Fibroblast of the conjunctiva (primary cell): ENCODE results near the gene SMC1B.
"Not testable (repeated sequence)": the region's sequence is repeated elsewhere in the genome, so short reads cannot be mapped to it uniquely, and the experiment has no call there.

Experiments used
- DNase-seq: peaks from one replicate; pipeline ENCODE4 v3.0.0-alpha.2; 2010; ENCODE audit warnings: low read depth

The SMC1B gene

GRCh38 chr22:45442116-45442515 lies 28.7 kb upstream of the SMC1B start:
- DNase-seq, result no peak

DNA sequence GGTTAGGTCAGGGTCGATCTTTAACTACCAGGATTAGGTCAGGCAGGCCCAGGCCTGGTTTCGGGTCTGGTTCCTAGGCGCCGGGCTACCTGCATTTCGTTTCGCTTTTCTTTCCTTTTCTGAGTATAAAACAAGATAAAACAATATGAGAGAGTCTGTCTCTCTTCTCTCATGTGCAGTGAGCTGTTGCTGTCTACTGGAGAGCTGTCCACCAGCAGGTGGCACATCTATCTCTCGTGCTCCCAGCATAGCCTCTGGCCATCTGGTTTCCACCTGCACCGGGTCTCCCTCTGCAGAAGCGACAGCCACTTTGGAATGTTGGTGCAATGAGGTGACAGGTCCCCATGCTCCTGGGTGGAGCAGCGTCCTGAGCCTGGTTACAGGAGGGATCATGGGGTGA lies 27.7 kb upstream of the SMC1B start:
- DNase-seq, result peak; percentile 63

DNA sequence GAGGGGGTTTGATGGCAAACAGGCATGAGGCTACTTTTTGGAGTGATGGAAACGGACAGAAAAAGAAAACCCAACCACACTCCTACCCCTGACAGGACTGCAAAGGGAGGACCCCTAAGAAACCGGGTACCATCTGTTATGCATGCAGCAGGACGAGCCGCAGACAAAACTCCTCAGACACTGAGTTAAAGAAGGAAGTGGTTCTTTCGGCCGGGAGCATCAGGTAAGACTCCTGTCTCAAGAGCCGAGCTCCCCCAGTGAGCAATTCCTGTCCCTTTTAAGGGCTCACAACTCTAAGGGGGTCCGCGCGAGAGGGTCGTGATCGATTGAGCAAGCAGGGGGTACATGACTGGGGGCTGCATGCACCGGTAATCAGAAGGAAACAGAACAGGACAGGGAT lies 27.3 kb upstream of the SMC1B start:
- not testable (repeated sequence) for DNase-seq

- no peak for DNase-seq
Observed at GRCh38 chr22:45438336-45438735, 24.9 kb upstream of the SMC1B start.

GRCh38 chr22:45436871-45437517 lies 23.6 kb upstream of the SMC1B start:
- not testable (repeated sequence) for DNase-seq

DNA sequence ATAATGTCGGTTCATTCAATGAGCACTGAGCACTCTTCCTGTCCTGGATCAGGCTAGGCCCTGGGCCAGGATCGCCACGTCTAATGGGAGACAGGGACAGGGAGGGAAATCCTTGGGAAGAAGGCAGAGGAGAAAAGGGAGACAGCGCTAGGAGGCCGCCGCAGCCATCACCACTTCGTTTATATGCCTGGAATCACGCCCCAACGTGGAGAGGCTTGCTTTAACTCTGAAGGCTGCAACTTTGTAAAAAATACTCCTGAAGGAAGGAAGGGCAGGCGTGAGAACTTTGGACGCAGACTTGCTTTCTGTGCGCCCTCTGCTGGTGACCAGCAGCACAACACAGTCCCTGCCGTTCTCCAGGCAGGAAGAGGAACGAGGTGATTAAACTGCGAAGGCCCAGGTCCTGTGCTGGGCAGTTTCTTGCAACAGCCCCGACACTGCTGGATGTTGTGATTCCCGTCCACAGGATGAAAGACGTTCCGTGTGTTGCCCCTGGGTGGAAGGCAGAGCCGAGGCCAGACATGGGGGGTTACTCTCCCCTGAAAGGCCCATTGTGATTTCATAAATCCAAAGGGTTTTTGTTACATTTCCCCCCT lies 22.2 kb upstream of the SMC1B start:
- peak; percentile 85 for DNase-seq

DNA sequence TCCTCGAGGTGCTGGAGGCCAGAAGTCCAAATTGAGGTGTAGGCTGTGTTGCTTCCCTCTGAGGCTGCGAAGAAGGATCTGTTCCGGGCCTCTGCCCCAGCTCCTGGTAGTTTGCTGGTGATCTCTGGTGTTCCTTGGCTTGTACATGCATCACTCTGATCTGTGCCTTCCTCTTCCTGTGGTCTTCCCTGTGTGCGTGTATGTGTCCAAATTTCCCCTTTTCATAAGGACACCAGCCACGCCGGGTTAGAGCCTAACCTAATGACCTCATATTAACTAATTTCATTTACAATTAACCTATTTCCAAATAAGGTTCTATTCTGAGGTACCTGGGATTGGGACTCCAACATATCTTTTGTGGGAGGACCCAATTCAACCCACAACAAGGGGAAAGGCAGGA lies 21.6 kb upstream of the SMC1B start:
- no peak for DNase-seq

DNA sequence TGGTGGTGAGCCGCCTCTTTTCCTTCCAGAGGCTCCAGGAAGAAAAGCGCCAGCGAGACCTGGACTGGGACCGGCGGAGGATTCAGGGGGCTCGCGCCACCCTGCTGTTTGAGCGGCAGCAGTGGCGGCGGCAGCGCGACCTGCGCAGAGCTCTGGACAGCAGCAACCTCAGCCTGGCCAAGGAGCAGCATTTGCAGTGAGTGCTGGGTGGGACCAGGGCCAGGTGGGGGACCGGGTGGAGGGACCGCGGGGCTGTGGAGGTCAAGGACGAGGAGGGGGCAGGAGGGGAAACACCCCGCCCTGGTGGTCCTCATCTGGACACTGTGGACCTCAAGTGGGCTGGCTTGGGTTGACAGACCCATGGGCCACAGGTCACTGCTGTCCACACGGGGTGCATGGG lies 17.5 kb upstream of the SMC1B start:
- no peak for DNase-seq

GRCh38 chr22:45429981-45430775 lies 16.8 kb upstream of the SMC1B start:
- DNase-seq, result no peak

DNA sequence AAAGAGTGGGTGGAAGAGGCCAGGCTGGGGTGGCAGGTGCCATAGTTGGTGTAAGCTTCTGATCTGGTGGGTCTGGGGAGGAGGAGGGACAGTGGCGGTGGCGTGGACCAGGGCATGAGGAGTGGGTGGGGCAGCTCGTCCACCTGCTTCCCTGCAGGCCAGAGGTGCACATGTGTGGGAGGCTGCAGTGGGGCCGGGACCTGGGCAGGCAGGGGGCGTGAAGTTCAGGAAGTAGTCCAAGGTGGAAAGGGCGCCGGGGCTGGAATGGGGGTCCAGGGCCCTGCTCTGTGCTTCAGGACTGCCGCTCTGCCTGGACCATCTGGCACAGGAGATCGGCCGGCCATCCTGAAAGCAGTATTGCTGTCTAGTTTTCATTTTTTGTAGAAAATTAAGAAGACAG lies 16.0 kb upstream of the SMC1B start:
- DNase-seq, result no peak

- DNase-seq, result no peak
Observed at GRCh38 chr22:45428391-45429385, 15.3 kb upstream of the SMC1B start.

- no peak for DNase-seq
Observed at GRCh38 chr22:45427114-45427513, 13.7 kb upstream of the SMC1B start.

- DNase-seq, result no peak
Observed at GRCh38 chr22:45426387-45426786, 13.0 kb upstream of the SMC1B start.

- no peak for DNase-seq
Observed at GRCh38 chr22:45425531-45426265, 12.3 kb upstream of the SMC1B start.

DNA sequence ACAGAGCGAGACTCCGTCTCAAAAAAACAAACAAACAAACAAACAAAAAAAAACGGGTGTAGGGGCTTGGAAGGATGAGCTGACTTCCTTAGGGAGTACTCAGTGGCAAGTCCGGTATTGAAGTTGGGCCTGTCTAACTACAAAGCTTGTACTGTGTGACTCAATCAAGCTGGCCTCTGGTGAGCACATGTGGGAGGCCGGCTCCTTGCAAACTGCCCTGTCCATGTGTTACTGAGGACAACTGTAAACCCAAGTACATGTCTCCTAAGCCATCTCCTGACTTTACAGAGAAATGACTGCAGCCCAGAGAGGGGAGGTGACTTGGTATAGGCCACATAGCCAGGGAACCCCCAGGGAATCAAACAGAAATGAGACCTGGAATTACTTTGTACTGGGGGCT lies 11.7 kb upstream of the SMC1B start:
- no peak for DNase-seq

DNA sequence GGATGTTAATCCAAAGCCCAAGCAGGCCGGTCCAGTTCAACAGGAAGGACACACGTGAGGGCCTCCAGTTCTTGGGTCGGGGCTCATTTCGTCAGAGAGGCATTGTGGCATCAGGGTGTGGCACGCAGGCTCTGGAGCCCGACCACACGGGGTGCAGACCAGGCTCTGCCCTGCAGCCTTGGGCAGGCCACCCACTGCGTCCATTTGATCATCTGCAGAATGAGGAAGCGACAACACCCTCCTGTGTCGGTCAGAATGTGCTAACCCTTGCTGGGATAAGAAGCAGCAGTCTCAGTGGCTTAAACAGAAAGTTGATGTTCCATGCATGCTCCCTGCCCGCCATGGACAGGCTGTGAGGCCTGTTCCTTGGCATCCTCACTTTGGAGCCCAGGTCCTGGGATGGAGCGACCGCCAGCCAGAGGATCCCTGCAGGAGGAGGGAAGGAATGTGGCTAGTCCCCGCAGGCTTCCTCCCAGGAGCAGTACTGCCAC lies 10.9 kb upstream of the SMC1B start:
- no peak for DNase-seq

DNA sequence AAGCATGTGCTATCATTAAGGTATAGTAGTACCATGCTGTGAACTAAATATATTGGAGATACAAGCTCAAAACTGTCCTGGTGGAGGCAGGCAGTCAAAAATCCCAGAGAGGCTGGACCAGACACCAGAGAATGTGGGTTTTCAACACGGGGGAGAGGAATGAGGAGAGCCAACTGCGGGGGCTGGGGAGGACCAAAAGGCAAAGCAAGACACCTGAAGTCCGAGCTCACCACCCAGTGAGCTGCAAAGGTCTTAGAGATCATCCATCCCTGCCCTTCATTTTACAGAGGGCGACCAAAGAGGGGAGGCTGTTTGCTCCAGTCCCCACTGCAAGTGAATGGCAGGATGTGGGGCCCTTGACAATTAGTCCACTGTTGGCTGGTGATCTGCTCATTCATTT lies 10.1 kb upstream of the SMC1B start:
- DNase-seq, result no peak

- DNase-seq, result no peak
Observed at GRCh38 chr22:45422237-45422983, 9.0 kb upstream of the SMC1B start.

- no peak for DNase-seq
Observed at GRCh38 chr22:45421349-45422055, 8.1 kb upstream of the SMC1B start.

GRCh38 chr22:45420539-45420938 lies 7.1 kb upstream of the SMC1B start:
- DNase-seq, result no peak
